HCT116 (cell line): ENCODE measurements around the gene LRBA. TPM values are rescaled to one million over a fixed set of nuclear protein-coding genes. Genes with fewer than 3 reads are reported as not detected.

Experiments
- ATAC-seq: fragments of 200-7000 bp; cut with Tn5 transposase; 2 replicates; pipeline ENCODE4 v1.9.1; 2020; ENCODE audit warnings: mild to moderate bottlenecking, moderate library complexity
- BruUV-seq: library from RNA; stranded (reverse); fragments of 400-500 nt; replicated peaks from 2 replicates; lab custom pipeline; 2021; lab: Mats Ljungman, UMichigan
- CTCF ChIA-PET: fragments of 300-600 bp; sonication (Branson Sonifier 250); formaldehyde crosslinking; loops from one replicate; lab custom pipeline; 2021; ENCODE audit warnings: antibody characterized with exemption; lab: Charles Lee
- POLR2A ChIA-PET: fragments of 300-600, 350-600 bp; sonication (Branson Sonifier 250); formaldehyde crosslinking; loops from one replicate; lab custom pipeline; 2021; ENCODE audit warnings: antibody characterized with exemption; lab: Charles Lee
- RAD21 ChIA-PET, 2 experiments: fragments of 300-600 bp; sonication (Branson Sonifier 250); formaldehyde crosslinking; loops; one replicate each; lab custom pipeline; 2023; ENCODE audit warnings: low total read pairs in 2 of 2; ENCODE audit not compliant: uncharacterized antibody in 2 of 2, unreplicated experiment in 2 of 2, low non-redundant PET in 1 of 2; lab: Charles Lee
- DNase-seq: peaks from one replicate; pipeline ENCODE4 v3.0.0-alpha.2; 2010; ENCODE audit warnings: low read depth, low spot score
- H2AFZ ChIP-seq: fragments of 200-600 bp; shearing (Covaris generic), sonication (generic); 2 replicates; pipeline ENCODE4 v1.6.1; 2017; ENCODE audit warnings: low read depth, mixed run types, mixed read lengths, antibody characterized with exemption, low read length; ENCODE audit not compliant: poor library complexity, severe bottlenecking
- H3K27ac ChIP-seq: 2 replicates; pipeline ENCODE4 v1.5.1; 2012; ENCODE audit warnings: low read depth, low read length
- H3K27me3 ChIP-seq: fragments of 200-600 bp; sonication (generic); 2 replicates; pipeline ENCODE4 v1.6.1; 2016; ENCODE audit warnings: mixed run types, low read length, mixed read lengths; ENCODE audit not compliant: insufficient read depth
- H3K36me3 ChIP-seq, 2 experiments: fragments of 200-500 bp in 1 of 2; fragments of 200-600 bp in 1 of 2; sonication (Bioruptor generic) in 1 of 2; sonication (generic) in 1 of 2; 2 replicates each; pipeline versions ENCODE4 v1.5.1 to v1.6.1; 2014 to 2016; ENCODE audit warnings: low read length in 2 of 2, inconsistent platforms in 1 of 2, mixed read lengths in 1 of 2, mixed run types in 1 of 2; ENCODE audit not compliant: insufficient read depth in 2 of 2, control insufficient read depth in 1 of 2
- H3K4me1 ChIP-seq, 2 experiments: fragments of 200-600 bp in 1 of 2; sonication (generic) in 1 of 2; 2 replicates each; pipeline versions ENCODE4 v1.5.1 to v1.6.1; 2012 to 2017; ENCODE audit warnings: low read length in 2 of 2, inconsistent platforms in 1 of 2, mild to moderate bottlenecking in 1 of 2, mixed read lengths in 1 of 2, mixed run types in 1 of 2, moderate library complexity in 1 of 2; ENCODE audit not compliant: insufficient read depth in 2 of 2, control insufficient read depth in 1 of 2
- H3K4me2 ChIP-seq: fragments of 200-600 bp; sonication (generic); 2 replicates; pipeline ENCODE4 v1.6.1; 2017; ENCODE audit warnings: mixed run types, low read length, mixed read lengths
- H3K4me3 ChIP-seq, 2 experiments: fragments of 200-600 bp in 1 of 2; sonication (generic) in 1 of 2; replicated peaks in 1 of 2; 2 replicates each; pipeline ENCODE4 v1.5.1; 2011 to 2016; ENCODE audit warnings: low read length in 2 of 2, control low read depth in 1 of 2, low read depth in 1 of 2, mild to moderate bottlenecking in 1 of 2, mixed read lengths in 1 of 2, mixed run types in 1 of 2
- H3K79me2 ChIP-seq: fragments of 200-600 bp; sonication (generic); 2 replicates; pipeline ENCODE4 v1.6.1; 2017; ENCODE audit warnings: mild to moderate bottlenecking, mixed run types, low read length, moderate library complexity, mixed read lengths; ENCODE audit not compliant: insufficient read depth
- H3K9ac ChIP-seq: fragments of 200-600 bp; sonication (generic); 2 replicates; pipeline ENCODE4 v1.6.1; 2016; ENCODE audit warnings: low read length, mixed read lengths
- H3K9me2 ChIP-seq: fragments of 200-600 bp; sonication (generic), shearing (Covaris generic); 2 replicates; pipeline ENCODE4 v1.6.1; 2017; ENCODE audit warnings: mixed run types, mild to moderate bottlenecking, moderate library complexity; ENCODE audit not compliant: insufficient read depth
- H3K9me3 ChIP-seq, 2 experiments: fragments of 200-500 bp in 1 of 2; fragments of 200-600 bp in 1 of 2; sonication (Bioruptor generic) in 1 of 2; sonication (generic) in 1 of 2; 2 replicates each; pipeline ENCODE4 v1.6.1; 2014 to 2017; ENCODE audit warnings: low read length in 2 of 2, mixed read lengths in 2 of 2, inconsistent platforms in 1 of 2, low read depth in 1 of 2, mild to moderate bottlenecking in 1 of 2, mixed run types in 1 of 2, moderate library complexity in 1 of 2; ENCODE audit not compliant: control insufficient read depth in 1 of 2, insufficient read depth in 1 of 2
- H4K20me1 ChIP-seq: fragments of 200-600 bp; sonication (generic), shearing (Covaris generic); 2 replicates; pipeline ENCODE4 v1.6.1; 2017; ENCODE audit warnings: mixed run types, mild to moderate bottlenecking, moderate library complexity; ENCODE audit not compliant: insufficient read depth
- CBX3 ChIP-seq: IDR thresholded peaks from 2 replicates; pipeline ENCODE4 v1.6.1; 2012; ENCODE audit warnings: low read depth
- CEBPB ChIP-seq: IDR thresholded peaks from 2 replicates; pipeline ENCODE4 v1.6.1; 2012; ENCODE audit warnings: low read depth
- EGR1 ChIP-seq: IDR thresholded peaks from 2 replicates; pipeline ENCODE4 v1.6.1; 2012; ENCODE audit warnings: low read depth
- EZH2phosphoT487 ChIP-seq: fragments of 200-600 bp; IDR thresholded peaks from 2 replicates; pipeline ENCODE4 v1.6.1; 2018; ENCODE audit warnings: antibody characterized with exemption, borderline replicate concordance
- FOSL1 ChIP-seq: IDR thresholded peaks from 2 replicates; pipeline ENCODE4 v1.6.1; 2012; ENCODE audit warnings: low read depth
- RAD21 ChIP-seq: IDR thresholded peaks from 2 replicates; pipeline ENCODE4 v1.6.1; 2012; ENCODE audit warnings: low read depth, mild to moderate bottlenecking
- SIN3A ChIP-seq: IDR thresholded peaks from 2 replicates; pipeline ENCODE4 v1.6.1; 2012; ENCODE audit warnings: low read depth
- SRF ChIP-seq: IDR thresholded peaks from 2 replicates; pipeline ENCODE4 v1.6.1; 2012; ENCODE audit warnings: low read depth
- TCF7L2 ChIP-seq: IDR thresholded peaks from 2 replicates; pipeline ENCODE4 v1.7.0; 2011; ENCODE audit warnings: borderline replicate concordance, inconsistent platforms; ENCODE audit not compliant: insufficient read depth, insufficient read length; ENCODE audit errors: extremely low read depth
- YY1 ChIP-seq: IDR thresholded peaks from 2 replicates; pipeline ENCODE4 v1.6.1; 2011; ENCODE audit warnings: low read length, low read depth, moderate library complexity, mild to moderate bottlenecking; ENCODE audit not compliant: insufficient replicate concordance; ENCODE audit errors: extremely low read depth
- ZFX ChIP-seq: fragments of 450-650 bp; IDR thresholded peaks from 2 replicates; pipeline ENCODE4 v1.6.1; 2017
- intact Hi-C: fragments of 100-400 bp; cut with micrococcal nuclease; formaldehyde crosslinking; loops from 2 replicates; pipeline ENCODE4 v1.10.0; 2022
- total RNA-seq: library from RNA; stranded (reverse); gene quantifications from one replicate; pipeline ENCODE4 v1.2.1, GENCODE V29; 2021; ENCODE audit not compliant: unreplicated experiment
- TF ChIP-seq, protein P1 (sequence below), 3 experiments: fragments of 200-600 bp in 1 of 3; sonication (generic) in 1 of 3; IDR thresholded peaks in 2 of 3; conservative IDR thresholded peaks in 1 of 3; 2 replicates each; pipeline ENCODE4 v1.5.1; 2012 to 2017; ENCODE audit warnings: low read depth in 2 of 3, low read length in 2 of 3, antibody characterized with exemption in 1 of 3, borderline replicate concordance in 1 of 3, control low read depth in 1 of 3, mild to moderate bottlenecking in 1 of 3, mixed read lengths in 1 of 3, mixed run types in 1 of 3, moderate library complexity in 1 of 3; ENCODE audit not compliant: insufficient read depth in 1 of 3
- TF ChIP-seq, protein P2 (sequence below): IDR thresholded peaks from 2 replicates; pipeline ENCODE4 v1.6.1; 2012; ENCODE audit warnings: low read depth
- TF ChIP-seq, protein P3 (sequence below): IDR thresholded peaks from 2 replicates; pipeline ENCODE4 v1.6.1; 2012
- TF ChIP-seq, protein P4 (sequence below): IDR thresholded peaks from 2 replicates; pipeline ENCODE4 v1.6.1; 2012

Gene LRBA
- total RNA-seq, 1 experiment from 2014 or later, result 79.8 TPM

DNA sequence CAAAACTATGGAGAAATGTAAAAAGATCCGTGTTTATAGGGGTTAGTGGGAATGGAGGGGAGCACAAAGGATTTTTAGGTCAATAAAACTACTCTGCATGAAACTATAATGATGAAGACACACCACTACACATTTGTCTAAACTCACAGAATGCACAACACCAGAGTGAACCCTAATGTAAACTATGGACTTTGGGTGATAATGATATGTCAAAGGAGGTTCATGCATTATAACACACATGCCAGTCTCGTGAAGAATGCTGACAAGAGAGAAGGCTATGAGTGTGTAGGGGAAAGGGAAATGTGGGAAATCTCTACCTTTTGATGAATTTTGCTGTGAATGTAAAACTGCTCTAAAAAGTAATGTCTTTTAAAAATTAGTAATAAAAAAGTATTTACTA is 249.9 kb downstream of the LRBA start:
- Histone ChIP-seq H3K4me2 (no peak overlapping the region), H3K79me2 (no peaks in the 10 kb centered on the region), H3K9me3 (no peaks in the 10 kb centered on the region), H3K4me3 (no peak overlapping the region), H3K9me2 (no peaks in the 10 kb centered on the region), H3K4me1 (peaks cover 14 to 22% of the 10 kb centered on the region in 2 experiments), H3K27me3 (no peaks in the 10 kb centered on the region), H2AFZ (no peak overlapping the region), H3K27ac (no peak overlapping the region), H4K20me1 (no peaks in the 10 kb centered on the region), H3K9ac (no peak overlapping the region), H3K36me3 (no peaks in the 10 kb centered on the region)
- BruUV-seq, result no TSS peak
- ChIA-PET RAD21 (no interaction called here), POLR2A (no interaction called here), CTCF (no interaction called here)
- ATAC-seq (no peak), DNase-seq (no peak)
- intact Hi-C loops, result no loop called here
- TF ChIP-seq FOSL1 (no peak), SIN3A (no peak), EGR1 (no peak), TCF7L2 (no peak), EZH2phosphoT487 (no peak), YY1 (no peak), CEBPB (no peak), ZFX (no peak), CBX3 (no peak), RAD21 (no peak), SRF (no peak)
- TF ChIP-seq, protein P1, sequence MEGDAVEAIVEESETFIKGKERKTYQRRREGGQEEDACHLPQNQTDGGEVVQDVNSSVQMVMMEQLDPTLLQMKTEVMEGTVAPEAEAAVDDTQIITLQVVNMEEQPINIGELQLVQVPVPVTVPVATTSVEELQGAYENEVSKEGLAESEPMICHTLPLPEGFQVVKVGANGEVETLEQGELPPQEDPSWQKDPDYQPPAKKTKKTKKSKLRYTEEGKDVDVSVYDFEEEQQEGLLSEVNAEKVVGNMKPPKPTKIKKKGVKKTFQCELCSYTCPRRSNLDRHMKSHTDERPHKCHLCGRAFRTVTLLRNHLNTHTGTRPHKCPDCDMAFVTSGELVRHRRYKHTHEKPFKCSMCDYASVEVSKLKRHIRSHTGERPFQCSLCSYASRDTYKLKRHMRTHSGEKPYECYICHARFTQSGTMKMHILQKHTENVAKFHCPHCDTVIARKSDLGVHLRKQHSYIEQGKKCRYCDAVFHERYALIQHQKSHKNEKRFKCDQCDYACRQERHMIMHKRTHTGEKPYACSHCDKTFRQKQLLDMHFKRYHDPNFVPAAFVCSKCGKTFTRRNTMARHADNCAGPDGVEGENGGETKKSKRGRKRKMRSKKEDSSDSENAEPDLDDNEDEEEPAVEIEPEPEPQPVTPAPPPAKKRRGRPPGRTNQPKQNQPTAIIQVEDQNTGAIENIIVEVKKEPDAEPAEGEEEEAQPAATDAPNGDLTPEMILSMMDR (IDR thresholded peaks at IDR 0.05 in 2 of 3, conservative IDR thresholded peaks at IDR 0.05 in 1 of 3; ENCODE audit: borderline replicate concordance in 1 of 3, insufficient read depth in 1 of 3, low read depth in 2 of 3, low read length in 2 of 3), result no peak
- TF ChIP-seq, protein P2, sequence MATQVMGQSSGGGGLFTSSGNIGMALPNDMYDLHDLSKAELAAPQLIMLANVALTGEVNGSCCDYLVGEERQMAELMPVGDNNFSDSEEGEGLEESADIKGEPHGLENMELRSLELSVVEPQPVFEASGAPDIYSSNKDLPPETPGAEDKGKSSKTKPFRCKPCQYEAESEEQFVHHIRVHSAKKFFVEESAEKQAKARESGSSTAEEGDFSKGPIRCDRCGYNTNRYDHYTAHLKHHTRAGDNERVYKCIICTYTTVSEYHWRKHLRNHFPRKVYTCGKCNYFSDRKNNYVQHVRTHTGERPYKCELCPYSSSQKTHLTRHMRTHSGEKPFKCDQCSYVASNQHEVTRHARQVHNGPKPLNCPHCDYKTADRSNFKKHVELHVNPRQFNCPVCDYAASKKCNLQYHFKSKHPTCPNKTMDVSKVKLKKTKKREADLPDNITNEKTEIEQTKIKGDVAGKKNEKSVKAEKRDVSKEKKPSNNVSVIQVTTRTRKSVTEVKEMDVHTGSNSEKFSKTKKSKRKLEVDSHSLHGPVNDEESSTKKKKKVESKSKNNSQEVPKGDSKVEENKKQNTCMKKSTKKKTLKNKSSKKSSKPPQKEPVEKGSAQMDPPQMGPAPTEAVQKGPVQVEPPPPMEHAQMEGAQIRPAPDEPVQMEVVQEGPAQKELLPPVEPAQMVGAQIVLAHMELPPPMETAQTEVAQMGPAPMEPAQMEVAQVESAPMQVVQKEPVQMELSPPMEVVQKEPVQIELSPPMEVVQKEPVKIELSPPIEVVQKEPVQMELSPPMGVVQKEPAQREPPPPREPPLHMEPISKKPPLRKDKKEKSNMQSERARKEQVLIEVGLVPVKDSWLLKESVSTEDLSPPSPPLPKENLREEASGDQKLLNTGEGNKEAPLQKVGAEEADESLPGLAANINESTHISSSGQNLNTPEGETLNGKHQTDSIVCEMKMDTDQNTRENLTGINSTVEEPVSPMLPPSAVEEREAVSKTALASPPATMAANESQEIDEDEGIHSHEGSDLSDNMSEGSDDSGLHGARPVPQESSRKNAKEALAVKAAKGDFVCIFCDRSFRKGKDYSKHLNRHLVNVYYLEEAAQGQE, result no peak
- TF ChIP-seq, protein P3, sequence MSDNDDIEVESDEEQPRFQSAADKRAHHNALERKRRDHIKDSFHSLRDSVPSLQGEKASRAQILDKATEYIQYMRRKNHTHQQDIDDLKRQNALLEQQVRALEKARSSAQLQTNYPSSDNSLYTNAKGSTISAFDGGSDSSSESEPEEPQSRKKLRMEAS, result no peak
- TF ChIP-seq, protein P4, sequence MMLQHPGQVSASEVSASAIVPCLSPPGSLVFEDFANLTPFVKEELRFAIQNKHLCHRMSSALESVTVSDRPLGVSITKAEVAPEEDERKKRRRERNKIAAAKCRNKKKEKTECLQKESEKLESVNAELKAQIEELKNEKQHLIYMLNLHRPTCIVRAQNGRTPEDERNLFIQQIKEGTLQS, result no peak
